GM19455 (cell line): ENCODE measurements around the gene CLK3.
A peak's percentile ranks its signal among the peaks of the same experiment; 100 is the strongest.
"Not testable (repeated sequence)": the region's sequence is repeated elsewhere in the genome, so short reads cannot be mapped to it uniquely, and the experiment has no call there.

ENCODE experiments used
- ATAC-seq: cut with Tn5 transposase; IDR thresholded peaks from one replicate; pipeline ENCODE4 v1.9.1; 2021; ENCODE audit not compliant: unreplicated experiment

The CLK3 gene

DNA sequence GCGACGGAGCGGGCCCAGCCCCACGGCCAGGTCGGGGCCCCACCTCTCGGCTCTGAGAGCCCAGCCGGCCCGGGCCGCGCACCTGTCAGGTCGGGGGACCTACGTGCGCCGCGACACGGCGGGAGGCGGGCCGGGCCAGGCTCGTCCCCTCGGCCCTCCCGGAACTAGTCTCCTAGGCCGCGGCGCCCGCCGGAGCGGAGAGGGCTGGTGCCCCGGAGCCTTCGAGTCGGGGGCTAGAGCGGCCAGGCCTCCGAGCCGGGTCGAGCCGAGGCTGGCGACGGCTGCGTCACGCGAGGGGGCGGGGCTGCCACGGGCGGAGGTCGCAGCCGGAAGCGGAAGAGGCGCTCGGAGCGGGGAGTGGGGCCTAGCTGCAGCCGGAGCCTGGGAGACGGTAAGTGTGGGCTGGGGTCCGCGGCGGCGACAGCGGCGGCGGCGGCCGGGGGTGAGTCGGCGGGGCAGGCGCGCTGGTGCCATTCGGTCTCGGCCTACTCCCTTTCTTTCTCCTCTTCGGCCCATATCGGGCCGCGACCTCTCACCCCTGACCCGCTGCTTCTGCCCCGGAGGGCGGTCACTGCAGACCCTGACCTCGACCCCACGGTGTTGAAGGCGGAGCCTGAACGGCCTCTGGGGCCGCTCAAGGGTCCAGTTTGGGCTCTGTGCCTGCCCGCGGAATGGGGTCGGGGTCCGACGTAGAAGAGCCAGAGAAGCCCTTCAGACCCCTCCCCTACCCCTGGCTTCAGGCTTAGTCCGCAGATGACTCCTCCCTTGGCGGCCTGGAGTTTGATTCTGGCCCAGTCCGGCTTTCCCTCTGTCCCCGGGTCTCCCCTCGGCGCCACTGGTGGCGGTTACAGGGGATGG is at the start of gene CLK3:
Gene CLK3 (plus strand): TSS at position 329 of the 858 bp plus-strand sequence. CDS start 3,361 bp downstream, outside the sequence.
- ATAC-seq, result peak; percentile 81

DNA sequence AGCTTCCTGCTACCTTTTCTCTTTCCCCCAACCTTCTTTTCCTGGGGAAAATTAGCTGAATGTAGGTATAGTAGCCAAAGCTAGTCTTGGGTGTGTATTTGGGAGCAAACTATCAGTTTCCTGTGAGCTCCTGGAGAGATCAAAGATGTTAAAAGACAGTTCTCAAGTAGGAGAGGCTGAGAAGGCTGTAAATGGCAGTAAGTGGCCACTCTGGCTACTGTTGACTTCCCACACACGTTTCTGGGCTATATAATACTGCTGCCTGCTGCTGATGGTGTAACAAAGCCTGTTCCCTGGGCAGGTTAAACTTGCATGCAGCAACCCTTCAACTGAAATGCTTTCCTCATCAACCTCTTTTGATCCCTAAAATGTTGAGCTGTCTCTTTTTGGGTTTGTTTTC is 47.0 kb upstream of the CLK3 start:
- no peak for ATAC-seq

DNA sequence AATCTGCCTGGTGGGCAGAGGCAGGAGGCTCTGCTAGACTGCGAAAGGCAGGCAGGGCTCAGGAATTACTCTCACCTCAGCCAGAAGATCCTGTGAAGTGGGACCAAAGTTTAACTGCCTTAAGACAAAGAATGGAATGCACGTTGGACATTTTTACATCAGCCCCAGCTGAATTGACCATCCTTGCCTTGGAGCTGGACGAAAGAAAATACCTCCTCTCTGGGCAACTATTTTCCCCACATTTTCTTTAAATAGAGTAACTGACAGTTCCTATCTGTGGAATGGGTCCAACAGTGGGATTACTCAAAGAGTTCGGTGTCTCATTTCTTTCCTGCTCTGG is 45.9 kb upstream of the CLK3 start:
- no peak for ATAC-seq

DNA sequence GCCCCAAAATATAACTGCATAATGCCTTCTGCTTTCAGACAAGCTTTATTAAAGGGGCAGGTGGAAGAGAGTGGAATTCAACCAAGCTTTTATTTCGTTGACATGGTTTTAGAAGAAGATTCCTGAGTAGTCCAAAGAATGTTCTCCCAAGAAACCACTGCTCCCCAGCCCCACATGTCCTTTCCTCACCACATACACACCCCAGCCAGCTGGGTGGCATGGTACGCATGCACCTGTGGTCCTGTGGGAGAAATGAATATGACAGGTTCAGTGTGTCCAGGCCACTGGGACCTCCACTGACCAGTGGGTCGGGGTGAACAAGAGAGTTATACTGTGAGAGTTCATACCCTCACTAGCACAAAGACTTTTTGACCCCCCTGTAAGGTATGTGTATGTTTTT is 44.4 kb upstream of the CLK3 start:
- ATAC-seq, result no peak

DNA sequence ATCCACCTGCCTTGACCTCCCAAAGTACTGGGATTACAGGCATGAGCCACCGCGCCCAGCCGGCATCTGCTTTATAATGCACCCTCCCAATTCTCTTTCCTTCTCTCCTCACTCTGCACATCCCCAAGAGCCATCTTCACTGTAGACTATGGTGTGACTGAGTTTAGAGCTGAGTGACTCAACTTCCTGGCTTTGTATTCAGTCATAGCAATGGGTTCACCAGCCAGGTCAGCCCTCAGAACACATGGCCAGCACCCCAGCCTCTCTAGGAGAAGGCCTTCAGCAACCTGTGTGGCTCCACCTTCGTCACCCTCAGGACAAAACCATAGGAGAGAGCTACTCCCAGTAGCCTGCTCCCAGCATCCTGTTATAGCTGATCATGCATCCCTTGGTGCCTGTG is 41.6 kb upstream of the CLK3 start:
- no peak for ATAC-seq

DNA sequence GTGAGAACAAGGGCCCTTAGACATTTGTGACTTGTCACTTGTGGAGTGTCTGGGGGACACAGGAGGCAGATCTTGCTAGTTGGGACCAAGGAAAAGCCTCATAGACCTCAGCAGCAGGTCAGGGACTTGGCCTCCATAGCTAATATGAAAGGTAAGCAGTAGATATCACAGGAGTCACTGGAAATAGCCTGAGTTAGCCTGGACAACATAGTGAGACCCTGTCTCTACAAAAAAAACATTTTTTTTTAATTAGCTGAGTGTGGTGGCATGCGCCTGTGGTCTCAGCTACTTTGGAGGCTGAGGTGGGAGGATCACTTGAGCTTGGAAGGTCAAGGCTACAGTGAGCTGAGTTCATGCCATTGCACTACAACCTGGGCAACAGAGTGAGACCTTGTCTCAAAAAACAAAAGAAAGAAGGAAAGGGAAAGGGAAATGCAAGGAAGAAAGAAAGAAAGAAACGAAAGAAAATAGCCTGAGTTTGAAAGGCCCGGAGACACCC is 37.1 kb upstream of the CLK3 start:
- ATAC-seq, result no peak

DNA sequence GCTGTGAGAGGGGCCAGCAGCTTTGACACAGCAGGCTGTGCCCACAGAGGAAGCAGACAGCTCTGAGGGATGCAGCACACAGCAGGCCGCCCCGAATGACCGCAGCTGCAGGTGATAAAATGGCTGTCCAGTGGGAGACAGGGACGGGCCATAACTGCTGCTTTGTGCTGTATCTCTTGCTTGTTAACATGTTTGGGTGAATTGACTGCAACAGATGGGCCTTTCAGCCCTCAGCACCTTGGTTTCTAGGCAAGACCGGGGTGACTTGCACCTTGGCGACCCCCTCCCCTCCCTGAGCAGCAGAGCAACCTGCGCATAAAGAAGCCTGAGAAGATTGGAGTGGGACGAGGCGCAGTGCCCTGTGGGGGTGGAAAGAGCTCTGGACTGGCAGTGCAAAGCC is 36.6 kb upstream of the CLK3 start:
- ATAC-seq, result no peak

DNA sequence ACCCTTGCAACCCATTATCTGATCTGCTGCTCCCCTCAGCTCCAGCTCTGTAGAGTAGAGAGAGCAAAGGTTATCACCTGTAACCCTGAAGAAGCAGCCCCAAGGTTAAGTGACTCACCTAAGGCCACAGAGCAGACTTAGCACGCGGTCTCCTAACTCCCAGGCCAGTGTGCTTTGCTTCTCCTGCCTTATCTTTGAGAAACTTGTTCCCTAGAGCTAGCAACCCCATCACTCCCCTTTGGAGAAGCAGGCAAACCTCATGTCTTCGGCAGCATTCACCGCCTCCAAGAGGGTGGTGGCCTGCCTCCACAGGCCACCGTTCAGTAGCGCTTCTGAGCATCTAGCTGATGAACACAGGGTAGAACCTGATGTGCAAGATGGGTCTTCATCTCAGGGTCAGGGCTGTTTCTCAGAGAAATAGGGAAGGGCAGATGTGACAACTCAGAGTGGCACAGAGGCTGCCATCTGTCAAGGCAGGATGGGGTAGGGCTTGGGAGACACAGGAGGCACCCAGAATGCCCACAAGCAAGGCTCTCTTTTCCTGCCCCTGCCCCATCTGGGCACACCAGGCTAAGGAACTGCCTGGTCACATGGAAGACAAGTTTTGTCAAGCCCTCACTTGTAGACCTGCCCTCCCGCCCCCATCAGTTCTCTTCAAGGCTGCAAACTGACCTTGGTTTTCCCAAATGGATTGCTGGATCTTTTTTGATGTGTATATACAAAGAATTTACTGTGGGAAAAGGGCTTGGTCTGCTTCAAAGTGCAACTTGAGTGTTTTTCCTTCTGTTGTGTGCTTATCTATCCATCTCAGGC is 34.9 kb upstream of the CLK3 start:
- no peak for ATAC-seq

DNA sequence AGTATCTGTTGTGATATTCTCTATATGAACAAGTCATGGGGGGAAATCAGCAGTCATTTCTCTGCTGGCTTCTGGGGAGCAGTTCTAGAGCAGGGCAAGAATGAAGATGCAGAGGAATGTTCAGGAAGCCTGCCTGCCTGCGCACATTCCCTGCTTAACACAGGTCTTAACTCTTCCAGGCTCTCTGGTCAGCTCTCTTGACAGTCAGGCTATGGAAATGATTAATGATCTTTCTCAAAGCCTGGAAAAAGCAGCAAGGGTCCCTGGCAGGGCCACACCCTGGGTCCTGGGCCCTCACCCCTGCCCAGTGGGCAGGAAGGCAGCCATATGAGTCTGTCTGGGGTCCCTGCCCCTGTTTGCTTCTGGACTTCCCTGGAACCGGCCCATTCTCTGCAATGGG is 31.4 kb upstream of the CLK3 start:
- ATAC-seq, result no peak

DNA sequence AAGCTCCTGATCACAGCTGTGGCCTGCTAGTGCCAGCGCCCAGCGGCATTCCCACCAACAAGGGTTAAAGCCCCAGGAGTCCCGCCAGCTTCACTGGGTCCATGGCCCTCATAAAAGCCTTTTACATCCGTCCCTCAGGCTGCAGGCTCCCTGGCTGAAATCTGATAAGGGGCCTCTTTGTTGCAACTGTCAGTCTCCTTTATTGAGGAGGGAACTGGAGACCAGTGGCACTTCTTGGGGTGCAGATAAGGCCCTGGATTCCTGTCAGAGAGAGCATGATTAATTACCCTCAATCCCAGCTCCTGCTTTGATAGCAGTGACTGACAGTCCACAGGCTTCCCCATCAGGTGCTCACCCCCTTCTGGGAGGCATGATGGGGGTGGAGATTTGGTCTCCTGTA is 30.9 kb upstream of the CLK3 start:
- no peak for ATAC-seq

DNA sequence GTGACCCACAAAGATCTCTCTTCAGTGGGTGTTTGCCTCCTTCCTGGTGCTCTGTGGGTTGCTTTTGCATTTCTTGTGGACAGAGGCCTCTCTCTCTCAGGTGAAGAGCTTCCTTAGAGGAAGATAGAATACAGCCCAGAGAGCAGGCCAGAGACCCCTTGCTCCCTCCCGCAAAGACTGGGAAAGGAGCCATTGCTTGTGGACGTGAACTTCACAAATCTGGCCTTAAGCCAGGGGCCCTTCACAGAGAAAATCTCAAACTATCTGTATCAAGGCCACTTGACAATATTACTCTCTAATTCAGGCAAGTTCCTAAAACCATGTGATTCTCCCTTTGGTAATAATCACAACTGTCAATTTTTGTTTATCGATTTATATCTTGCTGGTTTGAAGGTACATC is 30.4 kb upstream of the CLK3 start:
- ATAC-seq, result no peak

DNA sequence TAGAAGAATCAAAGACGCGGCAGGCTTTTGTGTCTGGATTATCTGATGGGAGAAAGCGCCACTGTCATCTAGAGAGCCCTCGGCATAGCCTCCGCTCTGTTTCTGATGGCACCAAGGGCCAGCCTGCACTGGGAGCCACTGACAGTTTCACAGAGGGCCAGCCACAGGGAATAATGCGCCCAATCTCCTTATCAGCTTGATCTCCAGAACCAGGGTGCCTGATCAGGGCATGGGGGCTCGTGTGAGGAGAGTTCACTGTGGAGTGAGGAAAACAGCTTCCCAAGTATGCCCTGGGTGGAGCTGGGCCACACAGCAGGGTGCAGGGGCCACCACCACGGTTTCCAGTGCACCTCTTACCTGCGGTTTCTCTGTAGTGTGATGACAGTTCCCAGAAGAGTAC is 29.8 kb upstream of the CLK3 start:
- ATAC-seq, result no peak

DNA sequence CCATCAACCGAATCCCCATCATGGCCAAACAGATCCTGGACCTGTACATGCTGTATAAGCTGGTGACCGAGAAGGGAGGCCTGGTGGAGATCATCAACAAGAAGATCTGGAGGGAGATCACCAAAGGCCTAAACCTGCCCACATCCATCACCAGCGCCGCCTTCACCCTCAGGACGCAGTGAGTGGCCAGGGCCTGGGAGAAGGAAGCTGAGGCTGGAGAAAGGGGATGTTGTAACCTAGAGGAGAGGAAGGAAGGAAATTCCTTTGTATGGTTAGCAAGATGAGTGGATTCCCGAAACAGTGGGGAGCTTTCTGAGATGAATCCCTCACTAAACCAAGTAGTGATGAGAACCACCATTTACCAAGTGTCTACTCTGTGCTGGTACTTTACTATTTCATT is 25.8 kb upstream of the CLK3 start:
- ATAC-seq, result no peak

DNA sequence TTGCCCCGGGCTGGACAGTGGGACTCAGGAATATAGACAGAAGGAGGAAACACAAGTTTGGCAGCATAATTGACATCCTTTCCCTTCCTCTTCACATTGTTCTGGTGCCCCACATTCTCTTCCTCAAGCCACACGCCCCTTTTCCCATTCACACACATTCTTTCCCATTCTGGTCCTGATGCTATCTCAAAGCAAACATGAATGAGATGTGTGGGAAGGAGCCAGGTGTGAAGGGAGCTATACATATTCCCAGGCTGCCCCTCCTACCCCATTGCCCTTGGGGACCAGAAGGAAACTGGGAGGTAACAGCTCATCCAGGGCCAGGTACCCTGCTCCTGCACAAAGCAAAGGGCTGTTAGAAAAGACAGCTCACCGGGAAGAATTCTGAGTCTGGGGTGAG is 23.4 kb upstream of the CLK3 start:
- no peak for ATAC-seq

DNA sequence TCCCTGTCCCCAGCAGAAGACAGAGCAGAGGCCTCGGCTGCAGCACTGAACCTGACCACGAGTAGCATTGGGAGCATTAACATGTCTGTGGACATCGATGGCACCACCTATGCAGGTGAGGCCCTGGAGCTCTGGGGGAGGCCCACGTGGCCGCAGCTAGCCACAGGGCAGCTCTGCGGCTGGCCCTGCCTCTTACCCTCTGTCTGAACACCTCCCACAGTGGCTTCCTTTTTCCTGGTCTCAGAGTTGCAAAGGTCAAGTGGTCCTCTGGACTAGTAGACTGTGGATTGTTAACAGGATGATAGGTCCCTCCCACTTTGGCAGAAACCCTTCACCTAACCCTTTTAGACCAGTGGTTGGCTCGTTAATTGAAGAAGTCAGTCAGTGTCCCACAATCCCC is 22.5 kb upstream of the CLK3 start:
- no peak for ATAC-seq

DNA sequence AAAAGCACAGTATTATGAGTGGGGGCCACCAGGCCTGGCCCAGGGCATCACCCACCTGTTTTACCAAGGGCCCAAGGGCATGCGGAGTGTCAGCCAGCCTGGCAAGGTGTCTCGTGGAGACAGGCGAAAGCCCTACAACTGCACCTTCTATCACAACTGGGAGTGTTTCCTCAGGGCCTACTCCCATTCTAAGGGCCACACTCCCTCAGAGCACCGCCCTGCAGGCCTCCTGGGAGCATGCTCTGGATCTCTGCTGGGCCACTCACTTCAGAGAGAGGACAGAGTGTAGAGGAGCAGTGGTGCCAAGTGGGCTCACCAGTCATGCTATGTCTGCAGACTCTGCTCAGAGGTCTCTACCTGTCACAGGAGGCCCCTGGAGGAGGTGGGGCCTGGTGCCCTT is 21.2 kb upstream of the CLK3 start:
- no peak for ATAC-seq

DNA sequence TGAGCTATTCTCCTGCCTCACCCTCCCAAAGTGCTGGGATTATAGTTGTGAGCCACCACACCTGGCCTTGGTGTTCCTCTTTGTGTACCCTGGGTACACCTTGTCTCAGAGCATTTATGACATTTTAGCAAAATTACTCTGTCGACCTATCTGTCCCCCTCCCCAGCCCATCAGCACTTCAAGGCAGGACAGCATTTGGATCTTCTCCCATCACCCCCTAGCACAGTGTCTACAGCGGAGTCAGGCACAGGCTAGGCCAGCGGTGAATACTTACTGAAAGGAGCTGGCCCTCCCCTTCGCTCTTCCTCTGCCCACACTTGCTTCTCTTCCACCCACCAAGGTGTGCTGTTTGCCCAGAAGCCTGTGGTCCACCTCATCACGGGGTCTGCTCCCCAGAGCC is 20.4 kb upstream of the CLK3 start:
- ATAC-seq, result no peak

DNA sequence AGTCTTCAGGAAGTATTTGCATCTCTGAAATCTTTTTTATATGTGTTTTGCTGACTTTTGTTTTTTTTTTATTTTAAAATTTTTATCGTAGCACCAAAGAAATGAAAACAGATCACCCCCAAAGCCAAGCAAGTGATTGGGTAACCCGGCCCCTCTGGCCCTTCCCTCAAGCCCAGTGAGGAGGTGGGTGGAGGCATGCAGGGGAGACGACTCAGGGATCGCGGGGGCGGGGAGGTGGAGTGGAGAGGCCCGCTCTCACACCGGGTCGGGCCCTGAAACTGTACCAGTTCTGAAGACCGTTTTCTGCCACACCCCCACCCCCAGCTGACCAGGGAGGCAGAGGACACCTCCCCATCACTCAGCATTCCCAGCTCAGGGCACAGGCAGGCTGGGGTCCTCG is 18.9 kb upstream of the CLK3 start:
- not testable (repeated sequence) for ATAC-seq

DNA sequence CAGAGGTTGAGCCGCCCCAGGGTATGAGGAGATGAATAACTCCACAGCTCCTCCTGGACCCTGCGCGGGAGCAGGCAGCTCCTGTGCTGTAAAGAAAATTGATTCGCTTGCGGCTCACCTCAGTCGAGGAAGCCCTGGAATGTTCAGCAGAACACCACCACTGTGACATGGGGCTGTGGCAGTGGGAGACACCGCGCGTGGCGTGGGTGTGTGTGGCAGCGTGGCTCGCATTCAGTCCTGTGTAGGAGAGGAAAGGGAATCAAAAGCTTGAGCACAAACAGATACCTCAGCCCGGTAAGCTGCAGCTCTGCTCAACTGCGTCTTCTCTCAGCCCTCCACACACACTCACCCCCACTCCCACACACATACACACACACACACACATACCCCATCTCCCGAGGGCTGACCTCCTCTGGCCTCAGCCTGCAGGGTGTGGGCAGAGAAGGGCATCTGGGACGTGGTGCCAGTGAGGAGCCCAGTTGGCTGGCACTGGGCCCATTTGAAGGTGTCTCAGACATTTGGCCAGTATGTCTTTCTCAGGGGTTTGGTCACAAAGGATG is 18.4 kb upstream of the CLK3 start:
- not testable (repeated sequence) for ATAC-seq

DNA sequence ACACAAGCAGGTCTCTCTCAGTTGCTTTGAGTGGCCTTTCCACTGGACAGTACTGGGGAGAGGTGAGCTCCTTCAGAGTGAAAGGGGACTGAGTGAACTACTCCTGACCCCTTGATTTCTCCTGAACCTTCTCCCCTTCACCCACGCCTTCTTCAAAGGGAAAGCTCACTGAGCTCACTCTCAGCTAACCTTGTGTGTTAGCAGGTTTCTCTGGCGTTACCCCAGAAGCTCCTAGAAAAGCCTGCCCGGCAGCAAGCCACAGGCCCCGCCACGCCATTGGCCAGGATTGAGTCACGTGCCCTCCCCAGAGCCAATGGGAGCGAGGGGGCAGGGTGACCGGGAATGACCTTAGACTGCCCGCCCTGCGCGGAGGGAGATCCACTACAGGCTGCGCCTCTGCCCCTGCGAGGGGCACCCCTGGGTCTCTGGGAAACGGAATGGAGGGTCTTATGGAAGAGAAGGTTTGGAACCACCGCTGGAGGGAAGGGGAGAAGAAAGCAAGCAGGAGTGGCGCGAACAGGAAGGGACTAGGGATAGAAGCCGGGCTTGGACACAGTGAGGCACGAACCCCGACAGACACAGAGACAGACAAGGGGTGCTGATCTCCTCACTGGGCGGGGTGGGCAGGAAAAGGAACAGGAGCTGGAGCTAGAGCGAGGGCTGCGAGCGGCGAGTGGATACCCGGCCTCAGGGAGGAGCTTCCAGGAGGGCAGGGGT is 17.4 kb upstream of the CLK3 start:
- peak; percentile 69 for ATAC-seq

DNA sequence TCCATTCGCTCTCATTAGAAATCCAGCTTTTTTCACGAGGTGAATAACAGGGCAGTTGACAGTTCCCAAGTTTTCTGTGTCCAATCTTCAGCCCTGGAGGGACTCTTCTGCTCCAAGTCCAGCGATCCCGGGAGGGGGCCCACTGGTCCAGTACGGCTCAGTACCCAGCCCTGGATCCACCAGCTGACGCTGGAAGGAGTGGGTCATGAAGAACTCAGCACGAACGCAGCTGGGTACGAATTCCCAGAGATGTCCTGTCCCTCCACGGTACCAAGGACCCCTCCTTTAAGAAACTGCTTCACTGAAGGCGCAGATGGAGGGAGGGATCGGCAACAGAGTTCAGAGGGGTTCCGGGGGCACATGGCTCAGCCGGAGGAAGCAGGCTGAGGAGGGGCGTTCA is 16.5 kb upstream of the CLK3 start:
- no peak for ATAC-seq
